HEK293 (cell line): Measurements from ENCODE around the gene EPHA6.

Experiments
- CTCF ChIP-seq: fragments of 450-650 bp; formaldehyde crosslinking; IDR thresholded peaks from 2 replicates; pipeline ENCODE4 v1.5.1; 2016; ENCODE audit warnings: missing biosample characterization, missing genetic modification characterization
- REST ChIP-seq: fragments of 450-650 bp; formaldehyde crosslinking; IDR thresholded peaks from 2 replicates; pipeline ENCODE4 v1.5.1; 2016; ENCODE audit warnings: missing biosample characterization, missing genetic modification characterization
- ZNF155 ChIP-seq: fragments of 450-650 bp; formaldehyde crosslinking; IDR thresholded peaks from 2 replicates; pipeline ENCODE4 v1.5.1; 2016; ENCODE audit warnings: missing biosample characterization, missing genetic modification characterization
- ZNF184 ChIP-seq: fragments of 450-650 bp; IDR thresholded peaks from 2 replicates; pipeline ENCODE4 v1.5.1; 2018; ENCODE audit warnings: missing biosample characterization, mild to moderate bottlenecking, missing genetic modification characterization
- TF ChIP-seq, protein P1 (sequence below): fragments of 450-650 bp; formaldehyde crosslinking; IDR thresholded peaks from 2 replicates; pipeline ENCODE4 v1.5.1; 2016; ENCODE audit warnings: missing biosample characterization, missing genetic modification characterization

DNA sequence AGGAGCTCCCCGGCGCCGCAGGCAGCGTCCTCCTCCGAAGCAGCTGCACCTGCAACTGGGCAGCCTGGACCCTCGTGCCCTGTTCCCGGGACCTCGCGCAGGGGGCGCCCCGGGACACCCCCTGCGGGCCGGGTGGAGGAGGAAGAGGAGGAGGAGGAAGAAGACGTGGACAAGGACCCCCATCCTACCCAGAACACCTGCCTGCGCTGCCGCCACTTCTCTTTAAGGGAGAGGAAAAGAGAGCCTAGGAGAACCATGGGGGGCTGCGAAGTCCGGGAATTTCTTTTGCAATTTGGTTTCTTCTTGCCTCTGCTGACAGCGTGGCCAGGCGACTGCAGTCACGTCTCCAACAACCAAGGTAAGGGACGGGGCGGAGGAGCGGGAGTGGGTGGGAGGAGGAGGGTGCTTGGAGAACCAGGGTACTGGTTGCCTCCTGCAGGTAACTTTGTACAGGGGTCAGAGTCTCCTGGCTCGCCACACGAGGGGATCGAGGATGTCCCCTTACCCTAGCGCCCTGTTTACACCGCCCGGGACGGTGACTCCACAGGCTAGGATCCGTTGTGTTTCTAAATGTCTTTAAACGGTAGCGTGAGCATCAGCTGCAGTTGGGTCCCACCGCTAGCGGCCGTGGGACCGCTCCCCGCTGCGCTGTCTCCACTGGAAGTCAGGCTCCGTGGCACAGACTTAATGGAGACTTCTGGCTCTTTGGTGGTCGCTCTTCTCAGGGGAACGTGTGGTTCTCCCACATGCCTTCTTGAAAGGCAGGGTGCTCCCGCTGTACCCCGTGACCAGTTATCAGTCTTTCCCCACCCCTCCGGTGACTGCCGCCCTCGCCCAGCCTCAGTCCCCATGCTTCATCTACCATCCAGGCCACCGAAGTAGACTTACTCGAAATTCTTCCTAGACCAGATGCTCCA lies 515 bp downstream of the EPHA6 start:
- TF ChIP-seq CTCF (tag by site-specific recombination) (no peak), ZNF155 (tag by site-specific recombination) (no peak), ZNF184 (tag by site-specific recombination) (no peak), REST (no peak)
- TF ChIP-seq, protein P1, sequence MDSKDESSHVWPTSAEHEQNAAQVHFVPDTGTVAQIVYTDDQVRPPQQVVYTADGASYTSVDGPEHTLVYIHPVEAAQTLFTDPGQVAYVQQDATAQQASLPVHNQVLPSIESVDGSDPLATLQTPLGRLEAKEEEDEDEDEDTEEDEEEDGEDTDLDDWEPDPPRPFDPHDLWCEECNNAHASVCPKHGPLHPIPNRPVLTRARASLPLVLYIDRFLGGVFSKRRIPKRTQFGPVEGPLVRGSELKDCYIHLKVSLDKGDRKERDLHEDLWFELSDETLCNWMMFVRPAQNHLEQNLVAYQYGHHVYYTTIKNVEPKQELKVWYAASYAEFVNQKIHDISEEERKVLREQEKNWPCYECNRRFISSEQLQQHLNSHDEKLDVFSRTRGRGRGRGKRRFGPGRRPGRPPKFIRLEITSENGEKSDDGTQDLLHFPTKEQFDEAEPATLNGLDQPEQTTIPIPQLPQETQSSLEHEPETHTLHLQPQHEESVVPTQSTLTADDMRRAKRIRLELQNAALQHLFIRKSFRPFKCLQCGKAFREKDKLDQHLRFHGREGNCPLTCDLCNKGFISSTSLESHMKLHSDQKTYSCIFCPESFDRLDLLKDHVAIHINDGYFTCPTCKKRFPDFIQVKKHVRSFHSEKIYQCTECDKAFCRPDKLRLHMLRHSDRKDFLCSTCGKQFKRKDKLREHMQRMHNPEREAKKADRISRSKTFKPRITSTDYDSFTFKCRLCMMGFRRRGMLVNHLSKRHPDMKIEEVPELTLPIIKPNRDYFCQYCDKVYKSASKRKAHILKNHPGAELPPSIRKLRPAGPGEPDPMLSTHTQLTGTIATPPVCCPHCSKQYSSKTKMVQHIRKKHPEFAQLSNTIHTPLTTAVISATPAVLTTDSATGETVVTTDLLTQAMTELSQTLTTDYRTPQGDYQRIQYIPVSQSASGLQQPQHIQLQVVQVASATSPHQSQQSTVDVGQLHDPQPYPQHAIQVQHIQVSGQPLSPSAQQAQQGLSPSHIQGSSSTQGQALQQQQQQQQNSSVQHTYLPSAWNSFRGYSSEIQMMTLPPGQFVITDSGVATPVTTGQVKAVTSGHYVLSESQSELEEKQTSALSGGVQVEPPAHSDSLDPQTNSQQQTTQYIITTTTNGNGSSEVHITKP (tag by site-specific recombination), result no peak
